Activated T-cell treated with anti-CD3 and anti-CD28 coated beads, Interleukin-2, amount 50 U/mL, for 48 hours (primary cell): ENCODE results near the gene FAM156B.
"Not testable (repeated sequence)": the region's sequence is repeated elsewhere in the genome, so short reads cannot be mapped to it uniquely, and the experiment has no call there.

Experiments
- DNase-seq, 2 experiments: peaks; one replicate each; pipeline ENCODE4 v3.0.0-alpha.2; 2020

Gene FAM156B, protein sequence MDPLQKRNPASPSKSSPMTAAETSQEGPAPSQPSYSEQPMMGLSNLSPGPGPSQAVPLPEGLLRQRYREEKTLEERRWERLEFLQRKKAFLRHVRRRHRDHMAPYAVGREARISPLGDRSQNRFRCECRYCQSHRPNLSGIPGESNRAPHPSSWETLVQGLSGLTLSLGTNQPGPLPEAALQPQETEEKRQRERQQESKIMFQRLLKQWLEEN

DNA sequence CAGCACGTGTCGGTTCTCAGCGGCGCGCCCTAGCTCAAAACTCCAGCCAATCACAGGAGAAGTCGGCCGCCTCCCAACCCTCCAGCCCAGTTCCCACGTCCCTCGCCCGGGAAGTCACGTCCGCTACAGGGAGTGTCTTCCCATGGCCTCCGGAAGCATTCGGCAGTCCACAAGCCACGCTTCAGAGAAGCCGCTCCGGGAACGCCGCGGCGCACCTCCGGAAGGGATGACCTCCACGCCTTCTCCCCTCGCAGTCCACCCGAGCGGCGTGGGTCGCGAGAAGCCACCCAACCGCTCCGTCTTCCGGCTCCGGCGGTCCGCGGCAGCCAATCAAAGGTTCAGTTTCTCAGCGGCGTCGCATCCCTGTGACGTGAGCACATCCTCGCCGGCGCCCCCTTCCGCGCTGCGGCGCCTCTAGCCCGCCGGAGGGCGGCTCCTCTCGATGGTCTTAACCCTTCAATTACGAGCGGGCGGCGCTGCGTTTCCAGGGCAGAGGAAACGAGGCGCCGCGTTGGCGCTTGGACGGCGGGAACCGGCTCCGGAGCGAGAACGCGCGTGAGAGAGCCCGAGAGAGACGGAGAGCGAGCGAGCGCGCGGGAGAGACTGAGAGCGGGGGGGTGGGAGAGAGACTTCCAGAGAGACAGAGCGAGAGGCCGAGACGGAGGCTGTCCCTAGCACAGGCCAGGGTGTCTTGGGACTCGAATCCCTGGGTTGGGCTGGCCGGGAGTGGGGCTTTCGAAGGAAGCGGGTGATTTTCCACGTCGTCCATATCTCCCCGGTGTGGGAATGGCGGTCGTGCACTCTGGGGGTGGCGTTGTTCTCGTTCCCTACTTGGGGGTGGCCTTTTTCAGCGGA, at the start of gene FAM156B:
Gene FAM156B (plus strand): TSS at position 476 of the 855 bp plus-strand sequence. CDS start 9,896 bp downstream, outside the sequence.
- DNase-seq = not testable (repeated sequence)

DNA sequence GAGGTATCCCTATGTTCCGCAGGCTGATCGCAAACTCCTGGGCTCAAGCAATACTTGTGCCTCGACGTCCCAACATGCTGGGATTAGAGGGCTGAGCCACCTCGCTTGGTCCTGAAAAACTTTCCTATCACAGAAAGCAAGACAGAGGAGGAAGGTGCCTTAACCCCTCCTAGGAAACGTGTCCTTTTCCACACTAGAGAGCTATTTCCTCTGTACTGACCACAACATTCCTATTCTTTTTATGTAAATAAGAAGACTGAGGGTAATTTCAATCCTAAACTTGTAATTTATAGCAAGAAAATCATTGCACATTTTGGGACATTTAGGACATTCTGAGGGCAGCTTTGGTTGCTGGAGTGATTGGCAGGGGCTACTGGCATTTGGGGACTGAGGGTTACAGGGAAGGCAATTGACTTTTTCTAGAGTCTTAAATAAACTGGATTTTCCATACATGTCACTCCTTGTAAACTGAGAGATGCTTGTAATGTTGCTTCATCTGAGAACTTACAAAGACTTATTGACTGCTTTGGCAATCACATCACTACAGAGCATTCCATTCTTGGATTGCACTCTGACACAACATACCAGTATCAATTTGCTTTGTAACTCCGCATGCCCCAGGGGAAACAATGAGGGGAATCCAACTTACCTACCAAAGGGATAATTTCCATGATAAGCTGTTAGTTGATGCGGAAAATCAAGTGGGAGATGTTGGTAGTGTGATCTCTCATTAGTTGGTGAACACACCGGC, 44.8 kb upstream of the FAM156B start:
- no peak for DNase-seq

DNA sequence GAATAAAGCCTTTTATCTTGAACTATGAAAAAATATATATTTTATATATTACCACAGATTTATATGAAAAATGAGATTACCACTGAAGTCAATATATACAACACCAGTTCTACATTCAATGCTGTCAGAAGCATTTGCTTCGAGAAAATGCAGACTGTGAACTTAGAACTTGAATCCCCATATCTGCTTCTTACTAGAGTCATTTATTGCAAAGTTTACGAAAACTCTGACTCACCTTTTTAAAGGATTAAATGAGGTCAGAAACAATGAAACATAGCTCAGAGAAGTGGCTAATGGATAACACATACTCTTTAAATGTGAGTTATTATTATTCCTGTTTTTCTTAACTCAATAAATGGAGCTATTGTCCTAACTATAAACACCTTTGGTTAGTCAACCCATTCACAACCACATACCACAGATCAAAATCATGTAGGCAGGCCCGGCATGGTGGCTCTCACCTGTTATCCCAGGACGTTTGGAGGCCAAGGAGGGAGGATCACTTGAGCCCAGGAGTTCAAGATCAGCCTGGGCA, 40.1 kb upstream of the FAM156B start:
- not testable (repeated sequence) for DNase-seq

DNA sequence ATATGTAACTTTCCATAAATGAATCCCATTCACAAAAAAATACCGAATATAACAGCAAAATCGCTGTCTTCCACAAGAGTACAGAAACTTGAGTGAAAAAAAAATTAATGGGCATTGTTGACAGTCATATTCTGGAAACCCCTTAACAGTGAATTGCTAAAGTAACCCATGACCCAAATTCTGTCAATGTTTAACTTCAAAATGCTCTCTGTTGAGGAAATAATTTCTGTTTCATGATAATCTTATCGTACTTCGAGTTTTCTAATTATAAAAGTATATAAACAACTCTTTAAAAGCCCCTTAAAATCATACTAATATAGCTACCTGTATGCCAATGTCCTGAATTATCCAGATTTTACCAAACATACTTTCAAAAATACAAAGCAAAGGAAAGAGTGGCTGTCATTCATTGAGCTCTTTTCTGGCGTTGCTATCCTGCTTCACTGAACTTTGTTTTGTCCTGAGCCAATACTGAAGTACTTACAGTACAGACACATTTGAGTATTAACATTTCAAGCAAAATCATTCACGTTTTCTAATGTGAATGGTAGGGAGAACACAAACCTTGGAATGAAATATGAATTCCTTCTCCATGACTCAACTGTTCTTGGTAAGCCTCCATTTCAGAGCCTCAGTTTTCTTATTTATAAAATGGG, 31.7 kb upstream of the FAM156B start:
- no peak for DNase-seq

DNA sequence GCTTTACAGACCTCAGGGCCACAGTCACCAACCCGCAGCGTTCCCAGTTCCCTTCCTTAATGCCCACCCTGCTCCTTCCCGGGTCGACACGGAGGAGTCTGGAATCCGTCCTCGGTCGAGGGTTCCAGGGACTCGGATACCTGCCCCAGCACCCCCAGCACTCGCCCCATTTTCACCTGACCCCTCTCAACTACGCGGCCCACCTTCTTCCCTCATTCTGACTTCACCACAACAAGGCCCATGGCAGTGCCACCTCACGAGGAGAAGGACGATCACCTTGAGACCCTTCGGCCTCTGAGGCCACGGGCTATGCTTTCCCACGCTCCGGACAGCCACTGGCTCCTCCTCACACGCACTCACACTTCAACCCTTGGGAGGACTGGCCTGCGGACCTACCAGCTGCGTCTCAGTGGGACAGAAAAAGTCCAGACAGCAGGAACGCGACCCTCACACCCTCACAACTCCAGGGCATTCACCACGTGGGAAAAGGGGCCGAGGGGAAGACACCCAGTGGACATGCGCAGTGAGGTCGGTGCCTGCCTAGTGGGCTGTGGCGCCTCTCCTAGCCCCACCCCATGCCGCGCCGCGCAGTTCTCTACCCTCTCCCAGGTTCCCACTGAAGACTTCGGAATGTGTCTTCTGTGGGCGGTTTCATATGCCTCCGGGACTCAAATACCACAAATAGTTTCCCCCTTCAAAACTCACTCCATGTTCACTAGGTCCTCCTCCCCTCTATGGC, 29.4 kb upstream of the FAM156B start, which contains the start of gene XAGE3:
Gene XAGE3 (minus strand): TSS at position 474 of the 739 bp plus-strand sequence. CDS start 950 bp downstream, outside the sequence.
- no peak for DNase-seq

DNA sequence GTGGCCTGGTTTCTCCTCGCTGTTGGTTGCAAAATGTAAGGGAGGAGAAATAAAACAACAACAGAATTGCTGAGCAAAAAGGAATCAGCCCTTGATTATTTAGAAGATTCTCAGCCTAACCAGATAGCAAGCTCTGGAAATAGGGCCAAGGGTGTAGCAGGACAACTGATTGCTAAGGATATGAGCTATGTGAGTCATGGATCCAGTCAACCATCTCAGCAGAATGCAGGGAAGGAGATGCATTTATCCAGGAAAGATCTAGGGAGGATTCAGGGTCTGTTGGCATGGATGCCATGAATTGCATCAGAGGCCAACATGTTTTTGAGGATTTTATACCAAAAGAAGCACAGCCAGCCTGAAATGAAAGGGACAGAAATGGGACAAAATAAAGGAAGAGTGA, 27.1 kb upstream of the FAM156B start:
- no peak for DNase-seq

DNA sequence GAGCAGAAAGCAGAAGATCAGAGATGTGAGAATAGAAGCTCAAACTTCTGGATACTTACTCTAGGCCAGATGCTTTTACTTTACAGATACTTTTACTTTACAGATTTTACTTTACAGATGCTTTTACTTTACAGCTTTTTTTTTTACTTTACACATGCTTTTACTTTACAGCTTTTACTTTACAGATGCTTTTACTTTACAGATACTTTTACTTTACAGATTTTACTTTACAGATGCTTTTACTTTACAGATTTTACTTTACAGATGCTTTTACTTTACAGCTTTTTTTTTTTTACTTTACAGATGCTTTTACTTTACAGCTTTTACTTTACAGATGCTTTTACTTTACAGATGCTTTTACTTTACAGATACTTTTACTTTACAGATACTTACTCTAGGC, 23.3 kb upstream of the FAM156B start:
- DNase-seq = not testable (repeated sequence)

DNA sequence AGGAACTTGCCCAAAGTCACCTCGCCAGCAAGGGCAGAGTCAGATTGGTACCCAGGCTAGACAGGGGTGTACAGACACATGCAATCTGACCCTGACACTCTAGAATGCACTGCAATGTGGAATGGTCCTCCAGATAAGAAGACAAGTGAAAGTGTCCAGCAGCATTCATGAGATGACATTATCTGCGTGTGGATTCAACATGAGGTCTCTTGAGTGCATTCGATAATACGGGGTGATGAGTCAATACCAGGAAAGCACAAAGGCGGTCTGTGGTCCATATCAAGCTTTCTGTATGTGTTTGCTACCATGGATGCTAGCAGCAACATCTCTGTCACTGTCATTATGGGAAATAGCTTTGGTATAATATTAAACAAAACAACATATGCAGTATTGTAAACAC, 22.5 kb upstream of the FAM156B start:
- DNase-seq = no peak

DNA sequence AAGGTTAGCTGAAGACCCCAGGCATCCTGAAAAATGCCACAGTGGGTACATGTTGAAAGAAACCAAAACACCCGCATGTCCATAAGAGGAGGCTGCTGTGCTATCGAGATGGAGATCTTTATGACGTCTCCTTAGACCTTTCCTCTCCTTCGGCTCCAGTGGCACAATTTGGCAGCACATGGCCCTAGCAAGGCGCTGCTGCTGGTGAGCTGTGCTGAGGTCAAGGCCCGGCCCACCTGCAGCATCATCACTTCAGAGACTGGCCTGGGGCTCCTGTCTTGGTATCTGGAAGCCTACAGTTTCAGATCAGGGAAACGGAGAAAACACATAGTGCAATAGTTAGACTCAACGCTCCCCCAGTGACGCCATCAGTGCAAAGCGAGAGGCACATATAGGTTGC, 21.7 kb upstream of the FAM156B start:
- not testable (repeated sequence) for DNase-seq

DNA sequence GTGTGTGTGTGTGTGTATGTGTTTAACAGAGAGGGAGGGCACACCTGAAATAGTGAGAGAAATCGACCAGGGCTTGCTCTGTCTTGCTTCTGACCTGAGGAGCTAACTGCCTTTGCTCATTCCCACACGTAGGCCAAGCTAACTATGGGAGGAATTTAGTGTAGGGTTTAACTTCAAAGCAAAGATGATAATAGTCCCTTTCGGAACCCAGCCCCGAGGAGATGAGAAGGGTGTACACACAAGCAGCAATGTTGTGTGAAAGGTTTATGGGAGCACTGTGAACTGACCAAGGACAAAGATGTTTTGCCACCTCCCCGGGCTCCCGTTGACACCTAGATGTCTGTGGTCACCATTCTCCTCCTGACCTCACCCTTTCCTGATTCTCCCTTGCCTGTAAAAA, 20.7 kb upstream of the FAM156B start:
- not testable (repeated sequence) for DNase-seq

DNA sequence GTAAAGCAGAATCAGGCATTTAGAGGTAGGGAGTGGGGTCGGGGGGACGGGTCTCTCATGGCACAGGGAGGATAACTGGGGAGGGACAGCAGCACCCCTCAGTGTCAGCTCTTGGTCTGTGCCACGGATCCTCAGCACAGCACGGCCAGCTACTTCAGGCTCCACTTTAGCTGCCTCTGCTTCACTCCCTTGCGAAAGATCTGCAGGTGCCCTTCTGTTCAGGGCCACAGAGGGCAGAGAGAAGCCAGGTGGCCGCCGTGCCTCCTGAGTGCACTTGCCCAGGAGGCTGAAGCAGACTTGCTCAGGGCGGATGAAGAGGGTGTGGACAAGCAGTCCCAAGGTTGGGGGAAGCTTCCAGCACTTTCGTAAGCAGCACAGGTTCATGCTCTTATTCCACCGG, 9.7 kb upstream of the FAM156B start:
- not testable (repeated sequence) for DNase-seq

DNA sequence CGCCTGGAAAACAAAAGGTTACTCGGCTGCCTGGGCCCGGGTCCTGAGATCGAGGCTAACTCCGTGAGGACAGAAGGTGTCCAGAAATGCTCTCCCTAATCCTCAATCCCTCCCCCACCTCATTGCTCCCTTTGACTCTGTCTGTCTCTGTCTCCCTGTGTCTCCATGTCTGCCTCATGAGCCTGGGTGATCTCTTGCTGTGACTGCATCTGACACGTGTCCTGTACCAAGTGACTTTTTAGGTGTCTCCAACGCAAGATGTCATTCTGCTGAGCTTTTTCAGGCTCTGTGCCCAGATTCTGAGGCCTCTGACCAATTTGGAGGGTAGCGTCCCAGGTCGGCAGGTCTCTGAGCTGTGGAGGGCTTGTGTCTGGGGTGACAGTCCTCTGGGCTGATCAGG, 9.0 kb upstream of the FAM156B start:
- DNase-seq = not testable (repeated sequence)

DNA sequence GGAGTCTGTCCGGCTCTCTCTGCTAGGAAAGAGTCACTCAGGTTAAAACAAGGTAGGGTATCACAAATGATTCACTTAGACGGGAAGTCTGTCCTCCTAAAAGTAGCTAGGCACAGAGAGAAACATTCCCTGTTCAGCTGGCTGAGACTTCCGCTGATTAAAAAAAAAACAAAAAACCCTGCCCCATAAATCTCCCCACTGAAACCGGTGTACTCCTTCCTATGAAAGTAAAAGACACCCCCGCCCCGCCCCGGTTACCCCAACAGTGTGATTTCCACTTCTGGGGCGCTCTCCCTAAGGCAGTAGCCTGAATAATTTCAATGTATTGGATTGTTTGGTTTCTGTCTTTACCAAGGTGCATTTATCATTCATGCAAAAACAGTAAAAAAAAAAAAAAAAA, 692 bp upstream of the FAM156B start:
- not testable (repeated sequence) for DNase-seq

DNA sequence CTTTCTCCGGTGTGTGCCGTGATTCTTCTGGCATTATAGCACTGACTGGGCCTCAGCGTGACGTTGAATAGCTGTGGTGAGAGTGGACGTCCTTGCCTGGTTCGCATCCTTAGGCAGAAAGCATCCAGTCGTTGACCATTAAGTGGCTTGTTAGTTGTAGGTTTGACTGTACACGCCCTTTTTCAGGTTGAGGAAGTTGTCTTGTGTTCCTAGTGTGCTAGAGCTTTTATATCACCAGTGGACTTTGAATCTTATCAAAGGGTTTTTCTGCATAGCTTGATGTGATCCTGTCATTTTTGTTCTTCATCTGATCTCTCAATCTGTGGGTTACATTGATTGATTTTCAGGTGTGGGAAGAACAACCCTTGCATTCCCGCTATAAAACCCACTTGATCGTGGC, 8.4 kb downstream of the FAM156B start:
- not testable (repeated sequence) for DNase-seq

DNA sequence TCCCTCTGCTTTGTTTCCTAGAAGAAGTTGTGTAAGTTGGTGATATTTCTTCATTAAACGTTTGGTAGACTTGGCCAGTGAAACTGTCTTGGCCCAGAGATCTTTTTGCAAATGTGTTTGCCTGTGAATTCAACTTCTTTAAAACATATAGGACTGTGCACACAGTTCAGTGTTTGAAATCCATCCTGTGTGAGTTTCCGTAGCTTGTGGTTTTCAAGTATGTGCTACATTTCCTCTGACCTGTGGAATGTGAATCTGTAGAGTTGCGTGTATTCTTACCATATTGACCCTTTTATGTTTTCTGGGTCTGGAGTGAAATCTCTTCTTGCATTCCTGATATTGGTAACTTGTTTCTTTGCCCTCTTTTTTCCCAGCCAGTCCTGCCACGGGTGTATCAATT, 8.9 kb downstream of the FAM156B start:
- not testable (repeated sequence) for DNase-seq

DNA sequence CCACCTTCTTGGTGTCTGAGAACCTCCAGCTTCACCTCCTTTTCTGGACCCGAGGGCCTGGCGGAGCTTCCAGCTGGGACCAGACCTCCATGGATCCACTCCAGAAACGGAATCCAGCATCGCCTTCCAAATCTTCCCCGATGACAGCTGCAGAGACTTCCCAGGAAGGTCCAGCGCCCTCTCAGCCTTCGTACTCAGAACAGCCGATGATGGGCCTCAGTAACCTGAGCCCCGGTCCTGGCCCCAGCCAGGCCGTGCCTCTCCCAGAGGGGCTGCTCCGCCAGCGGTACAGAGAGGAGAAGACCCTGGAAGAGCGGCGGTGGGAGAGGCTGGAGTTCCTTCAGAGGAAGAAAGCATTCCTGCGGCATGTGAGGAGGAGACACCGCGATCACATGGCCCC, 10.0 kb downstream of the FAM156B start:
- not testable (repeated sequence) for DNase-seq

DNA sequence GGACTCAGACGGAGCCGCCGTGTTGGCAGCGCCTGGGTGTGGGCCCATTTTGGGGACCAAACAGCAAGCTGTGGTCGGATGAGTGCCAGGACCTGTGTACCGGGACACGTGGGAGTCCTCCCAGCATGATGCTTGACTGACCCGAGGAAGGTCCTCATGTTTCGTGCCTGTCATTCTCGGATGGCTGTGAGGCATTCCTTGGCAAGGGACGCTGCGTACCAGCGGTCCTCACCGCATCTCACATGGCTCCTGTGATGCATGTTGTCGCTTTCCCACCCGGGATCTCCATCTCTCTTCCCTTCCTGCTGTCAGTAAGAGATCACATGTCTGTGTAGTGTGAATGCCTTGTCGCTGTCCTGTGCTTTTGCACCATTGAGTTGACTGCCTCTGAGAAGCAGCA, 10.8 kb downstream of the FAM156B start:
- DNase-seq = not testable (repeated sequence)

DNA sequence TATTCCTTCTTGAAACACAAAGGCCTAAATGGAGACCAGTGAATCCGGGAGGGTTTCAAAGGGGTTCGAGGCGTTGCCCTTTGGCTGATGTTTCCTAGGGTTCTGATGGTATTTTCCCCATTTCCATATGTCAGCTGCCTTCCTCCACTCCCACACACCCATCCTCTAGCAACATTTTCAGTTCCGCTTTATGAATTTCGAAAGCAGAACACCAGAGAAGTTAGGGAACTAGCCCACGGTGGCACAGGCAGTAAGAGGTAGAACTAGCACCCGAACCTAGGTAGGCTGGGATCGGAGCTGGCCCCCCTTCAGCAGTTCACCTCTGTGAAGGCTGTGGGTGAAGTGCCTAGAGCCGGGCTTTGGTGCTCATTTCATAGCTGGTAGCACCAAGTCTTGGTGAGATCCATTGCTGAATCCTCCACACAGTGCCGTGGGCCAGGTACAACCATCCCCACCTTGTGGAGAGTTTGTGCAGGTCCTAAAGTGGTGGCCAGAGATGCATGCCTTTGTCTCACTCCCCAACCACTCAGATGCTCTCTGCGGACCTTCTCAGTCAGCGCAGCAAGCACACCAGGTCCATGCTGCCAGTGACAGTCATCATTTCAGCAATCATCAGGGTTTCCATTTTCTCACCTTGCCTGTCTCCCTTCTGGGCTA, 12.3 kb downstream of the FAM156B start:
- DNase-seq = not testable (repeated sequence)

DNA sequence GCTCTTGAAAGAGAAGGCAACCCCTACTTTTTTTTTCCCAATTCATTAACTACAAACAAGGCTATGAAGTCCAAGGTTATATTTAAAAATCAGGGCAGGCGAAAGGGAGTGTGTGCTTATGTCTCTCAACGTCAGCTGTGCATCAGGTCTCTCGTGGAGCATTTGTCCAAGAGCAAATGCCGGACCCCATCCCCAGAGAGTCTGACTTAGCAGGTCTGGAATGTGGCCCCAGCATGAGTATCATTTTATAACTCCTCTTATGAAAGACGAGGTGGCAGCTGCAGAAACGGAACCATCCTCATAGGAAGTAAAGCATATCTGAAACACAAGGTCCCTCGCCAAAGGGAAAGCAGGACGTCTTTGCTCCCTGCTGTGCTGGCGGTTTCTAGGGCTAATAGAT, 16.6 kb downstream of the FAM156B start:
- DNase-seq = not testable (repeated sequence)

DNA sequence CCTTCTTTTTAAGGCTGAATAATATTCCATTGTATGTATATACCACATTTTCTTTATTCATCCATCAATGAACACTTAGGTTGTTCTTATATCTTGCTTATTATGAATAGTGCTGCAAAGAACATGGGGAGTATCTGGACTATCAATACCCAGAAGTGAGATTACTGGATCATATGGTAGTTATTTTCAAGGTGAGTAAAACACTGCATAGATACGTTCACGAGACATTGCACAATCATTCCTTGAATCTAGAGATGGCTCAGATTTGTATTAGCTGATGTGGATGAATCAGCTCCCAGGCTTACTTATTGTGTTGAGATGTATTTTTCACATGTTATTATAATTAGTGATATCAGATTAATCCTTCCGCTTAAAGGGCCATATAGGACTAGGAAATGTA, 17.6 kb downstream of the FAM156B start:
- DNase-seq = not testable (repeated sequence)

DNA sequence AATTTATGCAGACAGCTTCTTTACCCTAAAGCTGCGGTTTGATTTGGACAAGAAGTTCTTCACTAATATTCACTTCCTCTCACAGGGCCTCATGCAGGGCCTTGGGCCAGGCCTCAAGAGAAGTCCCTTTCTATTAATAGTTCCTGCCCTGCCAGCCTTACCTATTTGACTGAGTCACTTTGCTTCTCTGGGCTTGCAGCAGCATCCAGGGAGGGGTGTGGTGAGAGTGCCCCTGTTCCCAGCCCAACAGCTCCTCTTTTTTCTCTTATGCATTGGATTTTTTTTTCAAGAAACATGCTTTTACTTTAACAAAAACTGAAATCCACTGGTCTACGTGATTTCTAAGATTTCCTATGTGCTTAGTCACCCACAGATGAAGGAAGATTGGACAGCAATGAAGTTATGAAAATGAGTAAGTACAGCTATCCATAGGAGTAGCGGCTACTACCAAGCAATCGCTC, 26.7 kb downstream of the FAM156B start:
- no peak for DNase-seq
